CD14-positive monocyte (primary cell): ENCODE data around the gene DRC7. TPM values are rescaled to one million over a fixed set of nuclear protein-coding genes. Genes with fewer than 3 reads are reported as not detected.

Source experiments
- DNase-seq, 3 donors: peaks; one replicate each; pipeline ENCODE4 v3.0.0-alpha.2; 2011 to 2022
- H2AFZ ChIP-seq: 2 replicates; pipeline ENCODE4 v1.6.0; 2012; ENCODE audit warnings: mild to moderate bottlenecking, low read depth, low read length, inconsistent platforms; ENCODE audit not compliant: insufficient read depth, poor library complexity, severe bottlenecking
- H3K27ac ChIP-seq, 2 donors: 1 replicate in 1 of 2; 2 replicates in 1 of 2; pipeline ENCODE4 v1.5.1; 2012 to 2013; ENCODE audit warnings: low read length in 2 of 2, control low read depth in 1 of 2, inconsistent platforms in 1 of 2, low read depth in 1 of 2, mild to moderate bottlenecking in 1 of 2
- H3K27me3 ChIP-seq, 2 donors: one replicate each; pipeline versions ENCODE4 v1.6.0 to v1.6.1; 2011 to 2013; ENCODE audit warnings: low read length in 2 of 2; ENCODE audit not compliant: control insufficient read depth in 2 of 2, insufficient read depth in 2 of 2
- H3K36me3 ChIP-seq, 2 donors: replicated peaks in 1 of 2; 1 replicate in 1 of 2; 2 replicates in 1 of 2; pipeline versions ENCODE4 v1.5.1 to v1.6.1; 2012 to 2013; ENCODE audit warnings: low read length in 2 of 2, control low read depth in 1 of 2, inconsistent platforms in 1 of 2, mild to moderate bottlenecking in 1 of 2; ENCODE audit not compliant: insufficient read depth in 2 of 2, control insufficient read depth in 1 of 2
- H3K4me1 ChIP-seq, 2 donors: 1 replicate in 1 of 2; 2 replicates in 1 of 2; pipeline versions ENCODE4 v1.5.1 to v1.6.1; 2012 to 2013; ENCODE audit warnings: low read length in 2 of 2, control low read depth in 1 of 2, inconsistent platforms in 1 of 2, mild to moderate bottlenecking in 1 of 2, moderate library complexity in 1 of 2; ENCODE audit not compliant: insufficient read depth in 2 of 2, control insufficient read depth in 1 of 2
- H3K4me2 ChIP-seq: replicated peaks from 2 replicates; pipeline ENCODE3; 2012; ENCODE audit warnings: low read length, moderate library complexity, mild to moderate bottlenecking; ENCODE audit not compliant: poor library complexity, severe bottlenecking; ENCODE audit errors: extremely low read depth
- H3K4me3 ChIP-seq, 3 experiments: fragments of 200-600 bp in 1 of 3; sonication (generic) in 1 of 3; replicated peaks in 1 of 3; 1 replicate in 2 of 3; 2 replicates in 1 of 3; pipeline ENCODE4 v1.5.1; 2011 to 2013; ENCODE audit warnings: low read length in 3 of 3, mild to moderate bottlenecking in 3 of 3, control low read depth in 2 of 3, low read depth in 2 of 3, inconsistent platforms in 1 of 3, moderate library complexity in 1 of 3
- H3K79me2 ChIP-seq: 2 replicates; pipeline ENCODE4 v1.6.0; 2012; ENCODE audit warnings: mild to moderate bottlenecking, control low read depth, inconsistent platforms, low read length, moderate library complexity; ENCODE audit not compliant: insufficient read depth
- H3K9ac ChIP-seq: 2 replicates; pipeline ENCODE4 v1.6.0; 2017; ENCODE audit warnings: low read length, mild to moderate bottlenecking; ENCODE audit not compliant: insufficient read depth, poor library complexity, severe bottlenecking
- H3K9me3 ChIP-seq, 2 donors: replicated peaks in 1 of 2; 1 replicate in 1 of 2; 2 replicates in 1 of 2; pipeline versions ENCODE4 v1.5.1 to v1.6.1; 2012 to 2013; ENCODE audit warnings: low read length in 2 of 2, control low read depth in 1 of 2; ENCODE audit not compliant: control insufficient read depth in 1 of 2, insufficient read depth in 1 of 2
- H4K20me1 ChIP-seq: 2 replicates; pipeline ENCODE4 v1.6.0; 2012; ENCODE audit warnings: mild to moderate bottlenecking, low read length, control low read depth, moderate library complexity; ENCODE audit not compliant: insufficient read depth
- H3K27ac Mint-ChIP-seq, 7 donors: one replicate each; pipeline ENCODE4 v1.8.0; 2020; ENCODE audit warnings: mild to moderate bottlenecking in 7 of 7, mixed read lengths in 7 of 7, moderate library complexity in 6 of 7, inconsistent platforms in 2 of 7
- H3K27me3 Mint-ChIP-seq, 3 donors: one replicate each; pipeline ENCODE4 v1.8.0; 2021 to 2022; ENCODE audit warnings: low read depth in 3 of 3, mild to moderate bottlenecking in 3 of 3, mixed read lengths in 3 of 3, moderate library complexity in 3 of 3, inconsistent platforms in 1 of 3
- H3K36me3 Mint-ChIP-seq, 2 donors: one replicate each; pipeline ENCODE4 v1.8.0; 2020; ENCODE audit warnings: mixed read lengths in 2 of 2, inconsistent platforms in 1 of 2, mild to moderate bottlenecking in 1 of 2
- H3K4me1 Mint-ChIP-seq: one replicate; pipeline ENCODE4 v1.8.0; 2020; ENCODE audit warnings: mild to moderate bottlenecking, mixed read lengths
- H3K4me3 Mint-ChIP-seq, 2 donors: one replicate each; pipeline ENCODE4 v1.8.0; 2020; ENCODE audit warnings: mild to moderate bottlenecking in 2 of 2, mixed read lengths in 2 of 2, moderate library complexity in 1 of 2
- H3K9me3 Mint-ChIP-seq, 7 donors: one replicate each; pipeline ENCODE4 v1.8.0; 2020 to 2022; ENCODE audit warnings: mixed read lengths in 7 of 7, mild to moderate bottlenecking in 6 of 7, moderate library complexity in 6 of 7, inconsistent platforms in 2 of 7
- WGBS: methylation state at CpG from one replicate; pipeline ENCODE4 v1.1.5; 2013; ENCODE audit warnings: missing lambda C conversion rate; ENCODE audit not compliant: insufficient coverage; 5-methylcytosine and 5-hydroxymethylcytosine counted together
- intact Hi-C, 2 donors: fragments of 100-400 bp; cut with micrococcal nuclease; formaldehyde crosslinking; loops; one replicate each; pipeline versions ENCODE4 v1.15.0 to v1.15.1; 2023
- polyA plus RNA-seq, 3 donors: library from polyadenylated mRNA; depleted of rRNA in 1 of 3; unstranded in 2 of 3; stranded (reverse) in 1 of 3; fragments of 300-500 nt in 2 of 3; fragments of >200 nt in 1 of 3; fragmentation: Illumina TruSeq in 2 of 3; gene quantifications; 1 replicate in 2 of 3; 2 replicates in 1 of 3; pipeline ENCODE4 v1.2.3, GENCODE V29; 2012 to 2021
- TF ChIP-seq, protein P1 (sequence below): fragments of 200-600 bp; IDR thresholded peaks from one replicate; pipeline ENCODE4 v1.8.0; 2022; ENCODE audit warnings: antibody characterized with exemption, mild to moderate bottlenecking

DRC7 gene
- polyA plus RNA-seq, 3 donors, result 0.11 to 0.41 TPM; not detected in 1

DNA sequence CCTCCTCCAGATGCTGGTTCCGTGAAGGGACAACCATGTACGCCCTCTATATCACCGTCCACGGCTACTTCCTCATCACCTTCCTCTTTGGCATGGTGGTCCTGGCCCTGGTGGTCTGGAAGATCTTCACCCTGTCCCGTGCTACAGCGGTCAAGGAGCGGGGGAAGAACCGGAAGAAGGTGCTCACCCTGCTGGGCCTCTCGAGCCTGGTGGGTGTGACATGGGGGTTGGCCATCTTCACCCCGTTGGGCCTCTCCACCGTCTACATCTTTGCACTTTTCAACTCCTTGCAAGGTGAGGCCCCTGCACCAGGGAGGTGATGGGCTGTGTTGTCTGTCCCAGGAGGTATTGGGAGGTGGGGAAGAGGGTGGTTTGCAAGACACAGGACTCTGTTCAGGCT lies 9.0 kb upstream of the DRC7 start:
- WGBS, result 83% methylated on average over 3 of the region's 11 CpGs
- Histone ChIP-seq H3K27me3 (no peaks in the 10 kb centered on the region), H3K79me2 (no peaks in the 10 kb centered on the region), H3K27ac (no peak overlapping the region), H3K4me1 (peaks cover 45 to 47% of the 10 kb centered on the region in 2 donors), H3K9ac (no peak overlapping the region), H3K4me2 (no peak overlapping the region), H2AFZ (no peak overlapping the region), H4K20me1 (no peaks in the 10 kb centered on the region), H3K4me3 (no peak overlapping the region), H3K9me3 (no peaks in the 10 kb centered on the region), H3K36me3 (no peaks in the 10 kb centered on the region)
- Mint-ChIP-seq H3K36me3 (peaks cover 0 to 2% of the 10 kb centered on the region in 2 donors), H3K9me3 (peaks cover 0 to 2% (median 0%) of the 10 kb centered on the region in 7 donors), H3K27ac (peak overlapping the region in 2 of 7 donors; percentile 18 to 38), H3K27me3 (peaks cover 1 to 9% (median 2%) of the 10 kb centered on the region in 3 donors), H3K4me3 (no peak overlapping the region), H3K4me1 (peaks cover 49% of the 10 kb centered on the region)
- DNase-seq, result no peak
- TF ChIP-seq, protein P1, sequence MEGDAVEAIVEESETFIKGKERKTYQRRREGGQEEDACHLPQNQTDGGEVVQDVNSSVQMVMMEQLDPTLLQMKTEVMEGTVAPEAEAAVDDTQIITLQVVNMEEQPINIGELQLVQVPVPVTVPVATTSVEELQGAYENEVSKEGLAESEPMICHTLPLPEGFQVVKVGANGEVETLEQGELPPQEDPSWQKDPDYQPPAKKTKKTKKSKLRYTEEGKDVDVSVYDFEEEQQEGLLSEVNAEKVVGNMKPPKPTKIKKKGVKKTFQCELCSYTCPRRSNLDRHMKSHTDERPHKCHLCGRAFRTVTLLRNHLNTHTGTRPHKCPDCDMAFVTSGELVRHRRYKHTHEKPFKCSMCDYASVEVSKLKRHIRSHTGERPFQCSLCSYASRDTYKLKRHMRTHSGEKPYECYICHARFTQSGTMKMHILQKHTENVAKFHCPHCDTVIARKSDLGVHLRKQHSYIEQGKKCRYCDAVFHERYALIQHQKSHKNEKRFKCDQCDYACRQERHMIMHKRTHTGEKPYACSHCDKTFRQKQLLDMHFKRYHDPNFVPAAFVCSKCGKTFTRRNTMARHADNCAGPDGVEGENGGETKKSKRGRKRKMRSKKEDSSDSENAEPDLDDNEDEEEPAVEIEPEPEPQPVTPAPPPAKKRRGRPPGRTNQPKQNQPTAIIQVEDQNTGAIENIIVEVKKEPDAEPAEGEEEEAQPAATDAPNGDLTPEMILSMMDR, result no peak
- intact Hi-C loops, result no loop called here

DNA sequence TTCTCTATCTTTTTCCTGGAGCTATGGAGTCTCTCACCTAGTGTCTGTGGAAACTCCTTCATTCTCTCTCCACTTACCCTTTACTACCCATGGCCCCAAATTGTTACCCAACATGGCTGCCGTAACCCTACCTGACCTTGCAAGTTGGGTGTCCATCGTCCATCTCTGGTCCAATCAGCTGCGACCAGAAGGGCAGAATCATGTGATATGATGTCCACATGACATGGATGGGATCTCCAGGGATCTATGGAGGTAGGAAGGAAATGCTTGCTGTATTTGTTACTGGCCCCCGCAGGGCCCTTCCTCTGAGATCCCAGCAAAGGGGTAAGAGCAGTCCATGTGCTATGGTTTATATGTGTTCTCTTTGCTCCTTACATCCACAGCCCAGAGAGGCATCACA lies 8.0 kb upstream of the DRC7 start:
- peaks cover 50 to 51% of the 10 kb centered on the region in 2 donors for H3K4me1 ChIP-seq
- H2AFZ ChIP-seq, result no peak overlapping the region
- TF ChIP-seq, protein P1, result no peak

More for the DNA sequence above, 8.0 kb upstream of the DRC7 start:
- H4K20me1 ChIP-seq, result no peaks in the 10 kb centered on the region
- Mint-ChIP-seq H3K4me3 (no peak overlapping the region), H3K9me3 (peaks cover 0 to 2% (median 0%) of the 10 kb centered on the region in 7 donors), H3K27me3 (peaks cover 1 to 9% (median 2%) of the 10 kb centered on the region in 3 donors), H3K27ac (peak overlapping the region in 1 of 7 donors; percentile 21), H3K4me1 (peaks cover 55% of the 10 kb centered on the region), H3K36me3 (peaks cover 0 to 2% of the 10 kb centered on the region in 2 donors)
- H3K9ac ChIP-seq, result no peak overlapping the region
- no peaks in the 10 kb centered on the region for H3K36me3 ChIP-seq
- no peaks in the 10 kb centered on the region for H3K9me3 ChIP-seq
- no peak for DNase-seq
- no peak overlapping the region for H3K4me2 ChIP-seq
- no peak overlapping the region for H3K4me3 ChIP-seq
- no peak overlapping the region for H3K27ac ChIP-seq
- intact Hi-C loops, result no loop called here
- H3K27me3 ChIP-seq, result no peaks in the 10 kb centered on the region
- 40% methylated on average over 1 of the region's 4 CpGs for WGBS
- H3K79me2 ChIP-seq, result no peaks in the 10 kb centered on the region
